GM12801 (cell line): ENCODE data around the gene COG3.

Source experiments
- TF ChIP-seq, protein P1 (sequence below): IDR thresholded peaks from one replicate; pipeline ENCODE4 v1.5.1; 2011; ENCODE audit warnings: control low read depth; ENCODE audit not compliant: insufficient read length; ENCODE audit errors: extremely low read depth

The COG3 gene

GRCh38 chr13:45548281-45548680 lies 83.5 kb downstream of the COG3 start:
- TF ChIP-seq, protein P1, sequence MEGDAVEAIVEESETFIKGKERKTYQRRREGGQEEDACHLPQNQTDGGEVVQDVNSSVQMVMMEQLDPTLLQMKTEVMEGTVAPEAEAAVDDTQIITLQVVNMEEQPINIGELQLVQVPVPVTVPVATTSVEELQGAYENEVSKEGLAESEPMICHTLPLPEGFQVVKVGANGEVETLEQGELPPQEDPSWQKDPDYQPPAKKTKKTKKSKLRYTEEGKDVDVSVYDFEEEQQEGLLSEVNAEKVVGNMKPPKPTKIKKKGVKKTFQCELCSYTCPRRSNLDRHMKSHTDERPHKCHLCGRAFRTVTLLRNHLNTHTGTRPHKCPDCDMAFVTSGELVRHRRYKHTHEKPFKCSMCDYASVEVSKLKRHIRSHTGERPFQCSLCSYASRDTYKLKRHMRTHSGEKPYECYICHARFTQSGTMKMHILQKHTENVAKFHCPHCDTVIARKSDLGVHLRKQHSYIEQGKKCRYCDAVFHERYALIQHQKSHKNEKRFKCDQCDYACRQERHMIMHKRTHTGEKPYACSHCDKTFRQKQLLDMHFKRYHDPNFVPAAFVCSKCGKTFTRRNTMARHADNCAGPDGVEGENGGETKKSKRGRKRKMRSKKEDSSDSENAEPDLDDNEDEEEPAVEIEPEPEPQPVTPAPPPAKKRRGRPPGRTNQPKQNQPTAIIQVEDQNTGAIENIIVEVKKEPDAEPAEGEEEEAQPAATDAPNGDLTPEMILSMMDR, result no peak

- TF ChIP-seq, protein P1, result no peak
Measured at GRCh38 chr13:45554604-45555109, 89.9 kb downstream of the COG3 start.

- TF ChIP-seq, protein P1, result no peak
Measured at GRCh38 chr13:45564133-45564776, 99.5 kb downstream of the COG3 start.

DNA sequence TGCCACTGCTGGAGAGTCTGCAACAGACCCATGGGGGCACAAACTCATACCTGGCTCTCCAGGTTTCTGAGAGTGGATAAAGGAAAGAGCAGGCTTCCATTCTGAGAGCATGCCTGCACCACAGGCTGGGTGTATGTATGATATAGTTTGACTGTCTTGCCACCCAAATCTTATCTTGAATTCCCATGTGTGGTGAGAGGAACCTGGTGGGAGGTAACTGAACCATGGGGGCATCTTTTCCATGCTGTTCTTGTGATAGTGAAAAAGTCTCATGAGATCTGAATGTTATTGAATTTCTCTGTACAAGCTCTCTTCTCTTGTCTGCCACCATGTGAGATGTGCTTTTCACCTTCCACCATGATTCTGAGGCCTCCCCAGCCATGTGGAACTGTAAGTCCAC lies 100.6 kb downstream of the COG3 start:
- TF ChIP-seq, protein P1, result no peak

- TF ChIP-seq, protein P1, result no peak
Measured at GRCh38 chr13:45575146-45575829, 110.5 kb downstream of the COG3 start.

- TF ChIP-seq, protein P1, result no peak
Measured at GRCh38 chr13:45575830-45576180, 111.1 kb downstream of the COG3 start.

DNA sequence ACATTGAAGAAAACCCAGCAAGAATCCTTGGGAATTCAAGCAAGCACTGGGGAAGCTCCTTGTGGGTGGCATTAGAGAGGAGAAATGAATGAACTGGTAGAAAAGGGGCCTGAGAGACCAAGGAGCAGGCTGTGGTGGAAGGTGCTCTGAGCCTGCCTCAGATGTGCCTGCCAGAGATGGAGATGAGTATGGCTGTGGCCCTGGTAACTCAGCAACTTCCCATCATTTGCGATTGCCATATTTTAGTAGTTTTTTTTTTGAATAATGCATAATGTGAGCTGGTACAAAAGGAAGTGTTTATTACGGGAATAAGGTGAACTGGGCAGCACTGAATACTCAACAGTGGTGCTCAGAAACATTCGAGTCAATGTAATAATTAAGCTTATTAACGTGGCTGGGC lies 111.7 kb downstream of the COG3 start:
- TF ChIP-seq, protein P1, result no peak
